HCT116 (cell line): ENCODE data around the gene ATAD1. TPM values are rescaled to one million over a fixed set of nuclear protein-coding genes. Genes with fewer than 3 reads are reported as not detected.

Source experiments
- ATAC-seq: fragments of 200-7000 bp; cut with Tn5 transposase; 2 replicates; pipeline ENCODE4 v1.9.1; 2020; ENCODE audit warnings: mild to moderate bottlenecking, moderate library complexity
- BruUV-seq: library from RNA; stranded (reverse); fragments of 400-500 nt; replicated peaks from 2 replicates; lab custom pipeline; 2021; lab: Mats Ljungman, UMichigan
- CTCF ChIA-PET: fragments of 300-600 bp; sonication (Branson Sonifier 250); formaldehyde crosslinking; loops from one replicate; lab custom pipeline; 2021; ENCODE audit warnings: antibody characterized with exemption; lab: Charles Lee
- POLR2A ChIA-PET: fragments of 300-600, 350-600 bp; sonication (Branson Sonifier 250); formaldehyde crosslinking; loops from one replicate; lab custom pipeline; 2021; ENCODE audit warnings: antibody characterized with exemption; lab: Charles Lee
- RAD21 ChIA-PET, 2 experiments: fragments of 300-600 bp; sonication (Branson Sonifier 250); formaldehyde crosslinking; loops; one replicate each; lab custom pipeline; 2023; ENCODE audit warnings: low total read pairs in 2 of 2; ENCODE audit not compliant: uncharacterized antibody in 2 of 2, unreplicated experiment in 2 of 2, low non-redundant PET in 1 of 2; lab: Charles Lee
- DNase-seq: peaks from one replicate; pipeline ENCODE4 v3.0.0-alpha.2; 2010; ENCODE audit warnings: low read depth, low spot score
- H2AFZ ChIP-seq: fragments of 200-600 bp; shearing (Covaris generic), sonication (generic); 2 replicates; pipeline ENCODE4 v1.6.1; 2017; ENCODE audit warnings: low read depth, mixed run types, mixed read lengths, antibody characterized with exemption, low read length; ENCODE audit not compliant: poor library complexity, severe bottlenecking
- H3K27ac ChIP-seq: 2 replicates; pipeline ENCODE4 v1.5.1; 2012; ENCODE audit warnings: low read depth, low read length
- H3K27me3 ChIP-seq: fragments of 200-600 bp; sonication (generic); 2 replicates; pipeline ENCODE4 v1.6.1; 2016; ENCODE audit warnings: mixed run types, low read length, mixed read lengths; ENCODE audit not compliant: insufficient read depth
- H3K36me3 ChIP-seq, 2 experiments: fragments of 200-500 bp in 1 of 2; fragments of 200-600 bp in 1 of 2; sonication (Bioruptor generic) in 1 of 2; sonication (generic) in 1 of 2; 2 replicates each; pipeline versions ENCODE4 v1.5.1 to v1.6.1; 2014 to 2016; ENCODE audit warnings: low read length in 2 of 2, inconsistent platforms in 1 of 2, mixed read lengths in 1 of 2, mixed run types in 1 of 2; ENCODE audit not compliant: insufficient read depth in 2 of 2, control insufficient read depth in 1 of 2
- H3K4me1 ChIP-seq, 2 experiments: fragments of 200-600 bp in 1 of 2; sonication (generic) in 1 of 2; 2 replicates each; pipeline versions ENCODE4 v1.5.1 to v1.6.1; 2012 to 2017; ENCODE audit warnings: low read length in 2 of 2, inconsistent platforms in 1 of 2, mild to moderate bottlenecking in 1 of 2, mixed read lengths in 1 of 2, mixed run types in 1 of 2, moderate library complexity in 1 of 2; ENCODE audit not compliant: insufficient read depth in 2 of 2, control insufficient read depth in 1 of 2
- H3K4me2 ChIP-seq: fragments of 200-600 bp; sonication (generic); 2 replicates; pipeline ENCODE4 v1.6.1; 2017; ENCODE audit warnings: mixed run types, low read length, mixed read lengths
- H3K4me3 ChIP-seq, 2 experiments: fragments of 200-600 bp in 1 of 2; sonication (generic) in 1 of 2; replicated peaks in 1 of 2; 2 replicates each; pipeline ENCODE4 v1.5.1; 2011 to 2016; ENCODE audit warnings: low read length in 2 of 2, control low read depth in 1 of 2, low read depth in 1 of 2, mild to moderate bottlenecking in 1 of 2, mixed read lengths in 1 of 2, mixed run types in 1 of 2
- H3K79me2 ChIP-seq: fragments of 200-600 bp; sonication (generic); 2 replicates; pipeline ENCODE4 v1.6.1; 2017; ENCODE audit warnings: mild to moderate bottlenecking, mixed run types, low read length, moderate library complexity, mixed read lengths; ENCODE audit not compliant: insufficient read depth
- H3K9ac ChIP-seq: fragments of 200-600 bp; sonication (generic); 2 replicates; pipeline ENCODE4 v1.6.1; 2016; ENCODE audit warnings: low read length, mixed read lengths
- H3K9me2 ChIP-seq: fragments of 200-600 bp; sonication (generic), shearing (Covaris generic); 2 replicates; pipeline ENCODE4 v1.6.1; 2017; ENCODE audit warnings: mixed run types, mild to moderate bottlenecking, moderate library complexity; ENCODE audit not compliant: insufficient read depth
- H3K9me3 ChIP-seq, 2 experiments: fragments of 200-500 bp in 1 of 2; fragments of 200-600 bp in 1 of 2; sonication (Bioruptor generic) in 1 of 2; sonication (generic) in 1 of 2; 2 replicates each; pipeline ENCODE4 v1.6.1; 2014 to 2017; ENCODE audit warnings: low read length in 2 of 2, mixed read lengths in 2 of 2, inconsistent platforms in 1 of 2, low read depth in 1 of 2, mild to moderate bottlenecking in 1 of 2, mixed run types in 1 of 2, moderate library complexity in 1 of 2; ENCODE audit not compliant: control insufficient read depth in 1 of 2, insufficient read depth in 1 of 2
- H4K20me1 ChIP-seq: fragments of 200-600 bp; sonication (generic), shearing (Covaris generic); 2 replicates; pipeline ENCODE4 v1.6.1; 2017; ENCODE audit warnings: mixed run types, mild to moderate bottlenecking, moderate library complexity; ENCODE audit not compliant: insufficient read depth
- ATF3 ChIP-seq: IDR thresholded peaks from 2 replicates; pipeline ENCODE4 v1.6.1; 2012
- CBX3 ChIP-seq: IDR thresholded peaks from 2 replicates; pipeline ENCODE4 v1.6.1; 2012; ENCODE audit warnings: low read depth
- CEBPB ChIP-seq: IDR thresholded peaks from 2 replicates; pipeline ENCODE4 v1.6.1; 2012; ENCODE audit warnings: low read depth
- ELF1 ChIP-seq: IDR thresholded peaks from 2 replicates; pipeline ENCODE4 v1.6.1; 2012; ENCODE audit warnings: low read depth, borderline replicate concordance
- EZH2 ChIP-seq: fragments of 200-600 bp; sonication (generic); IDR thresholded peaks from 2 replicates; pipeline ENCODE4 v1.6.1; 2017; ENCODE audit warnings: antibody characterized with exemption, mixed run types
- EZH2phosphoT487 ChIP-seq: fragments of 200-600 bp; IDR thresholded peaks from 2 replicates; pipeline ENCODE4 v1.6.1; 2018; ENCODE audit warnings: antibody characterized with exemption, borderline replicate concordance
- FOSL1 ChIP-seq: IDR thresholded peaks from 2 replicates; pipeline ENCODE4 v1.6.1; 2012; ENCODE audit warnings: low read depth
- POLR2AphosphoS5 ChIP-seq: IDR thresholded peaks from 2 replicates; pipeline ENCODE4 v1.6.1; 2011; ENCODE audit warnings: mild to moderate bottlenecking, low read depth, low read length, moderate library complexity
- RAD21 ChIP-seq: IDR thresholded peaks from 2 replicates; pipeline ENCODE4 v1.6.1; 2012; ENCODE audit warnings: low read depth, mild to moderate bottlenecking
- SRF ChIP-seq: IDR thresholded peaks from 2 replicates; pipeline ENCODE4 v1.6.1; 2012; ENCODE audit warnings: low read depth
- TCF7L2 ChIP-seq: IDR thresholded peaks from 2 replicates; pipeline ENCODE4 v1.7.0; 2011; ENCODE audit warnings: borderline replicate concordance, inconsistent platforms; ENCODE audit not compliant: insufficient read depth, insufficient read length; ENCODE audit errors: extremely low read depth
- ZBTB33 ChIP-seq: IDR thresholded peaks from 2 replicates; pipeline ENCODE4 v1.6.1; 2011; ENCODE audit warnings: mild to moderate bottlenecking, low read length, moderate library complexity; ENCODE audit not compliant: insufficient replicate concordance; ENCODE audit errors: extremely low read depth
- ZNF274 ChIP-seq: fragments of 200-500 bp; sonication (Bioruptor generic); IDR thresholded peaks from 2 replicates; pipeline ENCODE4 v1.6.1; 2014; ENCODE audit warnings: mild to moderate bottlenecking, low read depth, low read length, inconsistent platforms
- intact Hi-C: fragments of 100-400 bp; cut with micrococcal nuclease; formaldehyde crosslinking; loops from 2 replicates; pipeline ENCODE4 v1.10.0; 2022
- total RNA-seq: library from RNA; stranded (reverse); gene quantifications from one replicate; pipeline ENCODE4 v1.2.1, GENCODE V29; 2021; ENCODE audit not compliant: unreplicated experiment

Gene ATAD1
- total RNA-seq, 1 experiment from 2014 or later: 66.4 TPM

GRCh38 chr10:87819289-87819585, 1.2 kb upstream of the ATAD1 start:
- no peak for TF ChIP-seq ATF3
- no peak for TF ChIP-seq TCF7L2
- no peak for TF ChIP-seq POLR2AphosphoS5
- TF ChIP-seq ELF1: no peak
- no peak for TF ChIP-seq SRF
- no peak for TF ChIP-seq ZNF274
- no peak for TF ChIP-seq EZH2
- no peak for TF ChIP-seq ZBTB33
- no peak for TF ChIP-seq CBX3
- no peak for TF ChIP-seq EZH2phosphoT487
- TF ChIP-seq RAD21: no peak
- no peak for TF ChIP-seq CEBPB
- TF ChIP-seq FOSL1: no peak
- TF ChIP-seq, all 23 proteins: peak for 0
- DNase-seq (no peak), ATAC-seq (no peak)
- intact Hi-C loops: loop anchor here (2.0 kb wide), 1 partner anchor 44 kb away; the partner anchor contains the start of genes KLLN and PTEN
- peak overlapping the region; percentile 98 for H3K4me2 ChIP-seq
- H3K9me3 ChIP-seq: no peaks in the 10 kb centered on the region
- BruUV-seq: no TSS peak
- POLR2A ChIA-PET: interaction anchor here (0.6 kb wide), 1 partner anchor 15 kb away, joined by 3 read pairs; no protein-coding TSS in a partner anchor
- no peak overlapping the region for H2AFZ ChIP-seq
- H3K4me1 ChIP-seq: peaks cover 7 to 22% of the 10 kb centered on the region in 2 experiments
- peak overlapping the region in 1 of 2 experiments; percentile 83; a peak in 2 of 4 replicates for H3K4me3 ChIP-seq
- no peaks in the 10 kb centered on the region for H3K9me2 ChIP-seq
- no peak overlapping the region for H3K9ac ChIP-seq
- no peaks in the 10 kb centered on the region for H3K36me3 ChIP-seq
- CTCF ChIA-PET: no interaction called here
- RAD21 ChIA-PET: no interaction called here
- H3K27me3 ChIP-seq: no peaks in the 10 kb centered on the region
- peaks cover 38% of the 10 kb centered on the region for H3K79me2 ChIP-seq
- no peak overlapping the region for H3K27ac ChIP-seq
- peaks cover 14% of the 10 kb centered on the region; the same call in 1 of the 2 replicates for H4K20me1 ChIP-seq
